HepG2 (cell line): ENCODE measurements around the gene C9orf50.

ENCODE experiments used
- ARID2 ChIP-seq: sonication (generic); formaldehyde crosslinking; IDR thresholded peaks from 2 replicates; pipeline ENCODE4 v1.8.1; 2022; ENCODE audit warnings: mild to moderate bottlenecking, missing genetic modification reagents, borderline replicate concordance
- EZH2 ChIP-seq: conservative IDR thresholded peaks from 2 replicates; pipeline ENCODE4 v1.6.1; 2012; ENCODE audit warnings: mild to moderate bottlenecking, low read depth, low read length, moderate library complexity
- FOXK1 ChIP-seq: sonication (generic); formaldehyde crosslinking; IDR thresholded peaks from 2 replicates; pipeline ENCODE4 v1.4.0; 2020; ENCODE audit warnings: low read depth, missing genetic modification reagents, borderline replicate concordance
- MAFK ChIP-seq, 2 experiments: IDR thresholded peaks in 1 of 2; conservative IDR thresholded peaks in 1 of 2; 2 replicates each; pipeline ENCODE4 v1.6.1; 2011; ENCODE audit warnings: improper control_type of control experiment in 2 of 2, low read length in 2 of 2
- NFIC ChIP-seq: IDR thresholded peaks from 2 replicates; pipeline ENCODE4 v1.6.1; 2012; ENCODE audit warnings: mild to moderate bottlenecking, low read length, inconsistent platforms
- RERE ChIP-seq: IDR thresholded peaks from 2 replicates; pipeline ENCODE4 v1.6.1; 2016; ENCODE audit warnings: low read depth, missing genetic modification reagents, missing compliant biosample characterization
- ZBTB21 ChIP-seq: sonication (generic); formaldehyde crosslinking; IDR thresholded peaks from 2 replicates; pipeline ENCODE4 v1.4.0; 2020; ENCODE audit warnings: missing genetic modification reagents
- ZC3H13 ChIP-seq: sonication (generic); formaldehyde crosslinking; IDR thresholded peaks from 2 replicates; pipeline ENCODE4 v1.8.1; 2023; ENCODE audit warnings: mild to moderate bottlenecking, missing genetic modification reagents, moderate library complexity
- ZNF274 ChIP-seq: sonication (generic); formaldehyde crosslinking; IDR thresholded peaks from 2 replicates; pipeline ENCODE4 v1.5.1; 2020; ENCODE audit warnings: mild to moderate bottlenecking, missing genetic modification reagents
- ZNF775 ChIP-seq: sonication (generic); formaldehyde crosslinking; IDR thresholded peaks from 2 replicates; pipeline ENCODE4 v1.4.0; 2020; ENCODE audit warnings: missing genetic modification reagents, mild to moderate bottlenecking, moderate library complexity, borderline replicate concordance
- TF ChIP-seq, protein P1 (sequence below): sonication (generic); formaldehyde crosslinking; IDR thresholded peaks from 2 replicates; pipeline ENCODE4 v1.5.0; 2020; ENCODE audit warnings: mild to moderate bottlenecking, missing genetic modification reagents, moderate library complexity

DNA sequence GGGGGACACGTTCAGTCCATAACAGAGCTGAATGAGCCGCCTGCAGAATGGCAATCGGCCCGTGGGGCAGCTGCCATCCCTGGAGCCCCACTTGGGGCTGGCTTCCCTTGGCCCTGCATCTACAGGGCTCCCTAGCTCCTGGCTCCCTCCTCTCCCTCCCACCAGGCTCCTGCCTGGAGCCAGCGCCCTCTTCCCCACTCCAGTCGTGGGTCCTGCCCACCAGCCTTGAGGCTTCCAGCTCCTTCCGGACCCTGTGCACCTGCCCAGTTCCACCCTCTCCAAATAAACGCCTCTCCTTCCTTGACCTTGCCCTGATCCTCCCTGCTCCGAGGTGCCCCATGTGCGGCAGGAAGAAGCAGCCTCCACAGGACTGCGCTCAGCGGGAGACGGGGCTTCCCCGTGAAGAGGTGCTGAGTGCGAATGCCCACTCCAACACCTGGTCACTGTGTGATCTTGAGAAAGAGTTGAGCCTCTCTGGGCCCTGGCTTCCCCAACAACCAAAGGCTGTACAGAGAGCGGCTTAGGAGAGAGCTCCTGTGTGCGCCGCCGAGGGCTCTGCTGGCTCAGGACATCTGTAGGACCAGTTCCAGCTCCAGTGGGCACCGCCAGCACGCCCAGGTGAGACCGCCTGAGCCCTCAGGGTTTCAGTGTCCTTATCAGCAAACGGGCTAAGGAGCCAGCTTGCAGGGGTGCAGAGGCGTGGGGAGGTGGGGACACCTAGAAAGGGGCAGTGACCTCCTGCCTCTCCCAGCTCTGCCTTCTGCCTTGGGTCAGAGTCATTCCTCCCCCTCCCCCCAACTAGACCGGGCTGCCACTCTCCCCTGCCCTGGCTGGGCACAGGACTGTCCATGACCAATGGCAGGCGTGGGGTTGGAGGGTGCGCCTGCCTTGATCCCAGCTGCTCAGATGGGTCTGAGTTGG lies 12.1 kb downstream of the C9orf50 start:
- TF ChIP-seq ZNF274 (CRISPR knock-in tag) (no peak; the same call in 1 of the 2 replicates), NFIC (no peak), RERE (no peak), FOXK1 (CRISPR knock-in tag) (no peak), ZC3H13 (CRISPR knock-in tag) (no peak), ZBTB21 (no peak), ZNF775 (CRISPR knock-in tag) (no peak), ARID2 (CRISPR knock-in tag) (no peak), MAFK (conservative IDR thresholded peaks at IDR 0.05 in 1 of 2, IDR thresholded peaks at IDR 0.05 in 1 of 2; ENCODE audit: low read length in 2 of 2) (no peak), EZH2 (no peak)
- TF ChIP-seq, protein P1, sequence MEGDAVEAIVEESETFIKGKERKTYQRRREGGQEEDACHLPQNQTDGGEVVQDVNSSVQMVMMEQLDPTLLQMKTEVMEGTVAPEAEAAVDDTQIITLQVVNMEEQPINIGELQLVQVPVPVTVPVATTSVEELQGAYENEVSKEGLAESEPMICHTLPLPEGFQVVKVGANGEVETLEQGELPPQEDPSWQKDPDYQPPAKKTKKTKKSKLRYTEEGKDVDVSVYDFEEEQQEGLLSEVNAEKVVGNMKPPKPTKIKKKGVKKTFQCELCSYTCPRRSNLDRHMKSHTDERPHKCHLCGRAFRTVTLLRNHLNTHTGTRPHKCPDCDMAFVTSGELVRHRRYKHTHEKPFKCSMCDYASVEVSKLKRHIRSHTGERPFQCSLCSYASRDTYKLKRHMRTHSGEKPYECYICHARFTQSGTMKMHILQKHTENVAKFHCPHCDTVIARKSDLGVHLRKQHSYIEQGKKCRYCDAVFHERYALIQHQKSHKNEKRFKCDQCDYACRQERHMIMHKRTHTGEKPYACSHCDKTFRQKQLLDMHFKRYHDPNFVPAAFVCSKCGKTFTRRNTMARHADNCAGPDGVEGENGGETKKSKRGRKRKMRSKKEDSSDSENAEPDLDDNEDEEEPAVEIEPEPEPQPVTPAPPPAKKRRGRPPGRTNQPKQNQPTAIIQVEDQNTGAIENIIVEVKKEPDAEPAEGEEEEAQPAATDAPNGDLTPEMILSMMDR (CRISPR knock-in tag) = no peak
